Spleen (tissue), 13 donors: ENCODE data around the gene TGM3. TPM values are rescaled to one million over a fixed set of nuclear protein-coding genes. Genes with fewer than 3 reads are reported as not detected.

ENCODE experiments used
- DNase-seq: peaks from one replicate; pipeline ENCODE4 v3.0.0-alpha.2; 2020
- H3K27ac ChIP-seq, 8 donors: fragments of 200-600 bp; sonication (generic) in 7 of 8; 1 replicate in 4 of 8; 2 replicates in 4 of 8; pipeline versions ENCODE4 v1.5.0 to v1.8.0; 2016 to 2021; ENCODE audit warnings: inconsistent platforms in 4 of 8, mild to moderate bottlenecking in 4 of 8, moderate library complexity in 1 of 8
- H3K27me3 ChIP-seq, 7 donors: fragments of 200-600 bp; sonication (generic) in 6 of 7; replicated peaks in 1 of 7; 1 replicate in 4 of 7; 2 replicates in 3 of 7; pipeline versions ENCODE4 v1.5.0 to v1.8.0; 2016 to 2021; ENCODE audit warnings: inconsistent platforms in 3 of 7, mild to moderate bottlenecking in 1 of 7
- H3K36me3 ChIP-seq, 6 donors: fragments of 200-600 bp; sonication (generic) in 5 of 6; 1 replicate in 4 of 6; 2 replicates in 2 of 6; pipeline versions ENCODE4 v1.5.0 to v1.8.0; 2016 to 2021; ENCODE audit warnings: inconsistent platforms in 2 of 6
- H3K4me1 ChIP-seq, 6 donors: fragments of 200-600 bp; sonication (generic) in 5 of 6; 1 replicate in 3 of 6; 2 replicates in 3 of 6; pipeline versions ENCODE4 v1.5.0 to v1.8.0; 2016 to 2021; ENCODE audit warnings: inconsistent platforms in 3 of 6
- H3K4me3 ChIP-seq, 8 donors: fragments of 200-600 bp; sonication (generic) in 7 of 8; 1 replicate in 4 of 8; 2 replicates in 4 of 8; pipeline versions ENCODE4 v1.5.0 to v1.8.0; 2016 to 2021; ENCODE audit warnings: inconsistent platforms in 4 of 8, mild to moderate bottlenecking in 4 of 8, moderate library complexity in 2 of 8
- H3K9me3 ChIP-seq, 8 donors: fragments of 200-600 bp; sonication (generic) in 7 of 8; 1 replicate in 4 of 8; 2 replicates in 4 of 8; pipeline versions ENCODE4 v1.5.0 to v1.8.0; 2016 to 2021; ENCODE audit warnings: inconsistent platforms in 4 of 8
- CTCF ChIP-seq, 11 experiments: fragments of 200-600 bp in 7 of 11; fragments of 450-650 bp in 4 of 11; sonication (generic) in 4 of 11; IDR thresholded peaks in 8 of 11; conservative IDR thresholded peaks in 3 of 11; 1 replicate in 7 of 11; 2 replicates in 4 of 11; pipeline versions ENCODE4 v1.4.0 to v1.8.0; 2016 to 2021; ENCODE audit warnings: antibody characterized with exemption in 11 of 11, inconsistent platforms in 4 of 11, mild to moderate bottlenecking in 1 of 11
- POLR2A ChIP-seq, 3 donors: fragments of 450-650 bp; IDR thresholded peaks; one replicate each; pipeline ENCODE4 v1.5.1; 2017; ENCODE audit warnings: antibody characterized with exemption in 3 of 3, mild to moderate bottlenecking in 1 of 3
- POLR2AphosphoS5 ChIP-seq, 3 donors: sonication (generic); formaldehyde crosslinking; IDR thresholded peaks; one replicate each; pipeline ENCODE4 v1.5.1; 2017; ENCODE audit warnings: antibody characterized with exemption in 3 of 3
- WGBS, 5 donors: extraction: QIAGEN DNeasy Blood & Tissue Kit in 3 of 5; methylation state at CpG; one replicate each; pipeline versions ENCODE4 v1.1.5 to v1.1.7; 2013 to 2018; 5-methylcytosine and 5-hydroxymethylcytosine counted together
- intact Hi-C: fragments of 100-400 bp; cut with DNase I; formaldehyde crosslinking; loops from one replicate; pipeline ENCODE4 v1.15.0; 2023; ENCODE audit warnings: low total_unique reads
- long read RNA-seq, 2 donors: transcript quantifications; one replicate each; lab custom pipeline, GENCODE V29; 2026
- polyA plus RNA-seq, 3 donors: library from polyadenylated mRNA; stranded (reverse); fragments of 200-250 nt; gene quantifications; one replicate each; pipeline ENCODE4 v1.2.1, GENCODE V29; 2013
- total RNA-seq, 7 donors: library from RNA; depleted of rRNA in 3 of 7; stranded (reverse); fragments of >200 nt in 3 of 7; fragmentation: NEBNext Ultra II Directional in 4 of 7; extraction: Animal tissue kit (Norgen Biotek cat#: 25700) in 4 of 7; gene quantifications; one replicate each; pipeline versions ENCODE4 v1.1.0 to v1.2.1, GENCODE V29; 2016 to 2021
- donor health status: healthy with polysubstance abuse.
- donor health status: DM: no; HTN: no; CAD: no; lungs with moderate emphysema.
- donor health status: DM: no; HTN: no; CAD: no.
- donor health status: Bipolar disorder and iron deficiency.
- donor health status: healthy.
- donor health status: DM: no; HTN: no; CAD: no.
- donor health status: DM: yes; HTN: yes; CAD: no.

Gene TGM3
- total RNA-seq (under 1 TPM in 4 of 7 donors, not detected in 3; 0.40 to 0.57 (median 0.50) TPM), polyA plus RNA-seq (under 1 TPM; 0.09 to 0.64 (median 0.33) TPM)
- long read RNA-seq, donor 1, result 0 reads
- long read RNA-seq, donor 2, result 0 reads

GRCh38 chr20:2295886-2296515 lies at the start of gene TGM3:
TGM3 (plus strand) TSS chr20:2296001; CDS start chr20:2296064, 63 bp downstream.
- intact Hi-C loops, result no loop called here
- Histone ChIP-seq H3K4me1 (peaks cover 0 to 52% (median 22%) of the 10 kb centered on the region in 6 donors), H3K4me3 (no peak within 1 kb of the TSS), H3K9me3 (no peaks in the 10 kb centered on the region), H3K27ac (peak within 1 kb of the TSS in 1 of 8 donors; percentile 2), H3K36me3 (no peaks in the 10 kb centered on the region), H3K27me3 (no peaks in the 10 kb centered on the region)
- 69 to 79% (median 71%) methylated on average over 13 of the region's 13 CpGs for WGBS, 5 donors
- no peak for DNase-seq
- TF ChIP-seq POLR2A (IDR thresholded peaks at IDR 0.05) (no peak), POLR2AphosphoS5 (IDR thresholded peaks at IDR 0.05) (no peak), CTCF (IDR thresholded peaks at IDR 0.05 in 8 of 11, conservative IDR thresholded peaks at IDR 0.05 in 3 of 11) (no peak)

DNA sequence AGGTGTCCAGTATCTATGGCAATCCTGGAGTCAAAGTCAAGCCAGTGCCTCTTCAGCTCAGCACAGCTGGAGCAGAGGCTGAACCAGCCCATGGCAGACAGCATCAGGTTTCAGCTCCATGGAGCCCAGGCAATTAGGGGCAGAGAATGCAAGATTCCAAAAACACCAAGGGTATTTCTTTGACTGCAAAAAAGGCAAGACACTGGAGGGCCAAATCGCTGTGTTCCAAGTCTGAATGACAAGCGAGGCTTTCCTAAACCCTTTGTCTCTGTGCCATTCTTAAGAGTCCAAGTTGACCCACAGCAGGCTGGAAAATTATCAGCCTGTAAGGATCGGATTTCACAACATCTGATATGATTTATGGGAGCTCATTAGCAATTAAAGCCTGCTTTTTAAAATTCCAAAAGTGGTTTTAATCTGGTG lies 49.7 kb upstream of the TGM3 start:
- WGBS, 5 donors, result 64 to 88% (median 73%) methylated on average over 3 of the region's 3 CpGs
- intact Hi-C loops, result no loop called here

DNA sequence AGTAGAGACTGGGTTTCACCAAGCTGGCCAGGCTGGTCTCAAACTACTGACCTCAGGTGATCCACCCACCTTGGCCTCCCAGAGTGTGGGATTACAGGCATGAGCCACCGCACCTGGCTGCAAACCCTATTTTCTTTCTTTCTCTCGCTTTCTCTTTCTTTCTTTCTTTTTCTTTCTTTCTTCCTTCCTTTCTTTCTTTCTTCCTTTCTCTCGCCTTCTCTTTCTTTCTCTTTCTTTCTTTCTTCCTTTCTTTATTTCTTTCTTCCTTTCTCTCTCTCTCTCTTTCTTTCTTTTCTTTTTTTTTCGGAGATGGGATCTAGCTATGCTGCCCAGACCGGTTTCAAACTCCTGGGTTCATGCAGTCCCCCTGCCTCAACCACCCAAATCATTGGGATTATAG lies 47.0 kb upstream of the TGM3 start:
- 73 to 93% (median 90%) methylated on average over 5 of the region's 5 CpGs for WGBS, 5 donors

More for the DNA sequence above, 49.7 kb upstream of the TGM3 start:
- peaks cover 0 to 15% (median 0%) of the 10 kb centered on the region in 7 donors for H3K27me3 ChIP-seq
- DNase-seq, result no peak
- no peak overlapping the region for H3K27ac ChIP-seq
- H3K36me3 ChIP-seq, result no peaks in the 10 kb centered on the region
- TF ChIP-seq CTCF (IDR thresholded peaks at IDR 0.05 in 8 of 11, conservative IDR thresholded peaks at IDR 0.05 in 3 of 11) (no peak), POLR2AphosphoS5 (IDR thresholded peaks at IDR 0.05) (no peak), POLR2A (IDR thresholded peaks at IDR 0.05) (no peak)
- H3K9me3 ChIP-seq, result no peaks in the 10 kb centered on the region
- peaks cover 0 to 7% (median 0%) of the 10 kb centered on the region in 6 donors for H3K4me1 ChIP-seq
- no peak overlapping the region for H3K4me3 ChIP-seq

More for the DNA sequence above, 47.0 kb upstream of the TGM3 start:
- TF ChIP-seq POLR2A (IDR thresholded peaks at IDR 0.05) (no peak), CTCF (IDR thresholded peaks at IDR 0.05 in 8 of 11, conservative IDR thresholded peaks at IDR 0.05 in 3 of 11) (no peak), POLR2AphosphoS5 (IDR thresholded peaks at IDR 0.05) (no peak)
- intact Hi-C loops, result no loop called here
- H3K36me3 ChIP-seq, result no peaks in the 10 kb centered on the region
- H3K9me3 ChIP-seq, result no peaks in the 10 kb centered on the region
- peaks cover 0 to 19% (median 1%) of the 10 kb centered on the region in 6 donors for H3K4me1 ChIP-seq
- no peak overlapping the region for H3K4me3 ChIP-seq
- no peak for DNase-seq
- H3K27me3 ChIP-seq, result peaks cover 0 to 8% (median 0%) of the 10 kb centered on the region in 7 donors
- H3K27ac ChIP-seq, result no peak overlapping the region
